ENCODE results near the gene EXOSC5.
A peak's percentile ranks its signal among the peaks of the same experiment; 100 is the strongest.
"Not testable (repeated sequence)": the region's sequence is repeated elsewhere in the genome, so short reads cannot be mapped to it uniquely, and the experiment has no call there.

EXOSC5 gene

GRCh38 chr19:41366089-41366488 lies 31.1 kb downstream of the EXOSC5 start:
- DNase-seq (ENCODE audit: low spot score): peak; percentile 47

- no peak for DNase-seq (ENCODE audit: low spot score)
These were observed 32.4 kb downstream of the EXOSC5 start for GRCh38 chr19:41364524-41365391.

GRCh38 chr19:41363753-41364523 lies 33.2 kb downstream of the EXOSC5 start, which contains the start of gene B9D2:
Gene B9D2, minus strand, starts transcription at chr19:41364149. Its CDS starts 630 bp downstream, at chr19:41363519.
- peak; percentile 98 for DNase-seq (ENCODE audit: low spot score)

GRCh38 chr19:41363371-41363752 lies 33.8 kb downstream of the EXOSC5 start:
- no peak for DNase-seq (ENCODE audit: low spot score)

GRCh38 chr19:41362143-41362847 lies 34.9 kb downstream of the EXOSC5 start:
- DNase-seq (ENCODE audit: low spot score): no peak

- DNase-seq (ENCODE audit: low spot score): no peak
These were observed 37.4 kb downstream of the EXOSC5 start for GRCh38 chr19:41359741-41360140.

GRCh38 chr19:41357746-41358145 lies 39.4 kb downstream of the EXOSC5 start:
- no peak for DNase-seq (ENCODE audit: low spot score)

- no peak for DNase-seq (ENCODE audit: low spot score)
These were observed 40.0 kb downstream of the EXOSC5 start for GRCh38 chr19:41356984-41357739.

- no peak for DNase-seq (ENCODE audit: low spot score)
These were observed 41.4 kb downstream of the EXOSC5 start for GRCh38 chr19:41355802-41356201.

- DNase-seq (ENCODE audit: low spot score): no peak
These were observed 42.1 kb downstream of the EXOSC5 start for GRCh38 chr19:41355035-41355434.

- DNase-seq (ENCODE audit: low spot score): no peak
These were observed 42.7 kb downstream of the EXOSC5 start for GRCh38 chr19:41354343-41354953.

GRCh38 chr19:41353466-41354342 lies 43.5 kb downstream of the EXOSC5 start, which contains the start of gene TGFB1:
Gene TGFB1, minus strand, starts transcription at chr19:41353922. Its CDS starts 878 bp downstream, at chr19:41353044.
- peak; percentile 98 for DNase-seq (ENCODE audit: low spot score)

GRCh38 chr19:41352609-41353465 lies 44.3 kb downstream of the EXOSC5 start:
- peak; percentile 89 for DNase-seq (ENCODE audit: low spot score)

- DNase-seq (ENCODE audit: low spot score): no peak
These were observed 44.9 kb downstream of the EXOSC5 start for GRCh38 chr19:41352279-41352608.

- peak; percentile 89 for DNase-seq (ENCODE audit: low spot score)
These were observed 45.6 kb downstream of the EXOSC5 start for GRCh38 chr19:41351339-41352245.

- DNase-seq (ENCODE audit: low spot score): no peak
These were observed 46.3 kb downstream of the EXOSC5 start for GRCh38 chr19:41350735-41351338.

- not testable (repeated sequence) for DNase-seq (ENCODE audit: low spot score)
These were observed 50.2 kb downstream of the EXOSC5 start for GRCh38 chr19:41346916-41347315.

GRCh38 chr19:41344162-41344561 lies 53.0 kb downstream of the EXOSC5 start:
- DNase-seq (ENCODE audit: low spot score): no peak

Data from germinal center (tissue), 1 donor.